Measurements from ENCODE around the gene MCF2L. TPM values are rescaled to one million over a fixed set of nuclear protein-coding genes. Genes with fewer than 3 reads are reported as not detected.

The MCF2L gene
- total RNA-seq, 2 donors from 2014 or later = 48.0 to 49.9 TPM

DNA sequence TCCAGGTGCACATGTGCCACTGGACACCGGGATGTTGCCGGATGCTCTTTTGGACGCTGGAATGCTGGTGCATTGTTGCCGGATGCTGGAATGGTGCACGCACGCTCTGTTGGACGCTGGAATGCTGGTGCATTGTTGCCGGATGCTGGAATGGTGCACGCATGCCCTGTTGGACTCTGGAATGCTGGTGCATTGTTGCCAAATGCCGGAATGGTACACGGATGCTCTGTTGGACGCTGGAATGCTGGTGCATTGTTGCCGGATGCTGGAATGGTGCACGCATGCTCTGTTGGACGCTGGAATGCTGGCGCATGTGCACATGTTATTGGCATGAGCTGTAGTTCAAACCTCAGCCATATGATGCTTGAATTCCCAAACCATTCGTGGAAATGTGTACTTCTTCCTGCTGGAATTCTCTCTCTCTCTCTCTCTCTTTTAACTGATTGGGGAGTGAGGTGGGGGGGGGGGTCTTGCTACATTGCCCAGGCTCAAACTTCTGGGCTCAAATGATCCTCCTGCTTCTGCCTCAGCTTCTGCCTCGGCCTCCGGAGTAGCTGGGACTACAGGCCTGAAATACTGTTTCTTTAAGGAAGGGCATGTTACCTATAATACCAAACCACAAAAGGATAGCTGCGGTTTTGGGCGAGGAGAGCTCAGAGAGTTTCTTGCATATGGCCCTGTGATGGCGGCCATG lies 1.2 kb upstream of the MCF2L start:
- no peak overlapping the region for H3K27ac Mint-ChIP-seq

GRCh38 chr13:112968380-112968909 lies 569 bp upstream of the MCF2L start:
- Histone ChIP-seq H3K4me3 (ENCODE audit: low read length) (peak overlapping the region; percentile 90), H3K27ac (ENCODE audit: low read depth, low read length) (no peak overlapping the region), H3K9ac (ENCODE audit: extremely low read depth, low read length, poor library complexity, severe bottlenecking) (peak overlapping the region; percentile 20), H3K9me3 (ENCODE audit: control insufficient read depth, low read length) (peaks cover 5% of the 10 kb centered on the region), H3K36me3 (ENCODE audit: control insufficient read depth, insufficient read depth, low read length) (no peaks in the 10 kb centered on the region), H3K4me1 (ENCODE audit: control insufficient read depth, insufficient read depth, low read length) (peaks cover 7% of the 10 kb centered on the region), H3K27me3 (ENCODE audit: control insufficient read depth, insufficient read depth, low read length, poor library complexity, severe bottlenecking) (no peaks in the 10 kb centered on the region)
- peak; percentile 79 for DNase-seq
- peak overlapping the region; percentile 65 for H3K4me3 Mint-ChIP-seq
- no peak overlapping the region for H3K27ac Mint-ChIP-seq
- peaks cover 10% of the 10 kb centered on the region for H3K4me1 Mint-ChIP-seq
- peaks cover 3% of the 10 kb centered on the region for H3K36me3 Mint-ChIP-seq (ENCODE audit: low read depth)
- H3K27me3 Mint-ChIP-seq (ENCODE audit: insufficient read depth) = peaks cover 29% of the 10 kb centered on the region
- TF ChIP-seq, protein P1, sequence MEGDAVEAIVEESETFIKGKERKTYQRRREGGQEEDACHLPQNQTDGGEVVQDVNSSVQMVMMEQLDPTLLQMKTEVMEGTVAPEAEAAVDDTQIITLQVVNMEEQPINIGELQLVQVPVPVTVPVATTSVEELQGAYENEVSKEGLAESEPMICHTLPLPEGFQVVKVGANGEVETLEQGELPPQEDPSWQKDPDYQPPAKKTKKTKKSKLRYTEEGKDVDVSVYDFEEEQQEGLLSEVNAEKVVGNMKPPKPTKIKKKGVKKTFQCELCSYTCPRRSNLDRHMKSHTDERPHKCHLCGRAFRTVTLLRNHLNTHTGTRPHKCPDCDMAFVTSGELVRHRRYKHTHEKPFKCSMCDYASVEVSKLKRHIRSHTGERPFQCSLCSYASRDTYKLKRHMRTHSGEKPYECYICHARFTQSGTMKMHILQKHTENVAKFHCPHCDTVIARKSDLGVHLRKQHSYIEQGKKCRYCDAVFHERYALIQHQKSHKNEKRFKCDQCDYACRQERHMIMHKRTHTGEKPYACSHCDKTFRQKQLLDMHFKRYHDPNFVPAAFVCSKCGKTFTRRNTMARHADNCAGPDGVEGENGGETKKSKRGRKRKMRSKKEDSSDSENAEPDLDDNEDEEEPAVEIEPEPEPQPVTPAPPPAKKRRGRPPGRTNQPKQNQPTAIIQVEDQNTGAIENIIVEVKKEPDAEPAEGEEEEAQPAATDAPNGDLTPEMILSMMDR (conservative IDR thresholded peaks at IDR 0.05) = peak; percentile 66
- WGBS, 2 experiments (ENCODE audit: insufficient coverage in 1 of 2, insufficient read length in 1 of 2) = 17 to 37% methylated on average over 19 to 52 of the region's 52 CpGs
- peaks cover 8% of the 10 kb centered on the region for H3K9me3 Mint-ChIP-seq

More for the DNA sequence above, 1.2 kb upstream of the MCF2L start:
- Mint-ChIP-seq H3K9me3 (peaks cover 8% of the 10 kb centered on the region), H3K27me3 (ENCODE audit: insufficient read depth) (peaks cover 29% of the 10 kb centered on the region), H3K4me3 (peak overlapping the region; percentile 65), H3K4me1 (peaks cover 10% of the 10 kb centered on the region), H3K36me3 (ENCODE audit: low read depth) (peaks cover 3% of the 10 kb centered on the region)
- Histone ChIP-seq H3K9ac (ENCODE audit: extremely low read depth, low read length, poor library complexity, severe bottlenecking) (no peak overlapping the region), H3K27me3 (ENCODE audit: control insufficient read depth, insufficient read depth, low read length, poor library complexity, severe bottlenecking) (no peaks in the 10 kb centered on the region), H3K4me1 (ENCODE audit: control insufficient read depth, insufficient read depth, low read length) (peaks cover 7% of the 10 kb centered on the region), H3K36me3 (ENCODE audit: control insufficient read depth, insufficient read depth, low read length) (no peaks in the 10 kb centered on the region), H3K27ac (ENCODE audit: low read depth, low read length) (no peak overlapping the region), H3K4me3 (ENCODE audit: low read length) (peak overlapping the region; percentile 90), H3K9me3 (ENCODE audit: control insufficient read depth, low read length) (peaks cover 5% of the 10 kb centered on the region)
- TF ChIP-seq, protein P1 (conservative IDR thresholded peaks at IDR 0.05) = no peak
- DNase-seq = no peak
- 88 to 90% methylated on average over 19 to 22 of the region's 22 CpGs for WGBS, 2 experiments (ENCODE audit: insufficient coverage in 1 of 2, insufficient read length in 1 of 2)

DNA sequence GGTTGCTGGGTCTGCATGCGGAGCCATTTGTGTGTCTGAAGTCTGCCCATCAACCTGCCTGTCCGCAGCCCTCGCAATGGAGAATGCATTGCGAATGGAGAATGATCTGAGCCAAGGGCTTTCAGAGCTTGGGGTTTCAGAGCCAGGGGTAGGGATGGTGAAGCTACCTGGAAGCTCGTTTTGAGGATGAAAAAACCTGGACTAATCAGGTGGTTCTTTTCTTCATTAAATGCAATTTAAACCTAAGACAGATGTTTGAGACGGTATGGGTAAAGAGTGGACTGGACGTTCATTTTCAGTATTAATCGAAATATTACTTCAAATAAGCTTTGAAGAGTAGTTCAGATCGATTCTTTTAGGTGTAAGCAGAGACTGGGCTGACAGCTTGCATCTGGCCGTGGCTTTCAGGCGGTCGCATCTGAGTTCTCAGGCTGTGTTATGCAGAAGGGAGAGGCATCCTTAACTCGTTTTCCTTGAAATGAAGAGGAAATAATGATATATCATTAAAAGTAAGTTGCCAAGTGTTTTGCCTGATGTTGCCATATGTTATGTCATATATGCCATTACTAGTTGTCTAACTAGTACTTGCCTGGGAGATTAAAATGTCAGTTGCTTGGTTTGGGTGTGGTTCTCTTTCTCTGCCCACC lies 801 bp downstream of the MCF2L start:
- no peaks in the 10 kb centered on the region for H3K36me3 ChIP-seq (ENCODE audit: control insufficient read depth, insufficient read depth, low read length)
- H3K9ac ChIP-seq (ENCODE audit: extremely low read depth, low read length, poor library complexity, severe bottlenecking) = no peak overlapping the region
- TF ChIP-seq, protein P1 (conservative IDR thresholded peaks at IDR 0.05) = no peak
- H3K4me1 Mint-ChIP-seq = peaks cover 12% of the 10 kb centered on the region
- WGBS, 2 experiments (ENCODE audit: insufficient coverage in 1 of 2, insufficient read length in 1 of 2) = 59 to 73% methylated on average over 11 to 13 of the region's 13 CpGs
- H3K4me3 Mint-ChIP-seq = peak overlapping the region; percentile 65
- H3K36me3 Mint-ChIP-seq (ENCODE audit: low read depth) = peaks cover 3% of the 10 kb centered on the region
- peaks cover 7% of the 10 kb centered on the region for H3K4me1 ChIP-seq (ENCODE audit: control insufficient read depth, insufficient read depth, low read length)
- H3K27ac Mint-ChIP-seq = no peak overlapping the region
- peak overlapping the region; percentile 90 for H3K4me3 ChIP-seq (ENCODE audit: low read length)
- peaks cover 29% of the 10 kb centered on the region for H3K27me3 Mint-ChIP-seq (ENCODE audit: insufficient read depth)
- no peak for DNase-seq
- peaks cover 5% of the 10 kb centered on the region for H3K9me3 ChIP-seq (ENCODE audit: control insufficient read depth, low read length)
- H3K27me3 ChIP-seq (ENCODE audit: control insufficient read depth, insufficient read depth, low read length, poor library complexity, severe bottlenecking) = no peaks in the 10 kb centered on the region
- H3K27ac ChIP-seq (ENCODE audit: low read depth, low read length) = no peak overlapping the region
- peaks cover 8% of the 10 kb centered on the region for H3K9me3 Mint-ChIP-seq
